Measurements from ENCODE around the gene RPN1. TPM values are rescaled to one million over a fixed set of nuclear protein-coding genes. Genes with fewer than 3 reads are reported as not detected.

The RPN1 gene
- total RNA-seq, 2 experiments from 2014 or later, result 164 to 177 TPM

Other genes starting within 250 kb of the RPN1 start
- gene DNAJB8, start 183.9 kb downstream of the RPN1 start, total RNA-seq, result not detected
- not detected for gene GATA2, start 157.6 kb downstream of the RPN1 start, total RNA-seq
- gene RAB7A, start 75.4 kb upstream of the RPN1 start, total RNA-seq, result 100 to 1,000 TPM; 226 to 264 TPM
- gene ACAD9, start 228.8 kb upstream of the RPN1 start, total RNA-seq, result 10 to 100 TPM; 74.7 to 77.4 TPM